GM23338 (cell line): ENCODE data around the gene TRMT6. TPM values are rescaled to one million over a fixed set of nuclear protein-coding genes. Genes with fewer than 3 reads are reported as not detected.

Experiments
- ATAC-seq: fragments of 200-7000 bp; cut with Tn5 transposase; 3 replicates; pipeline ENCODE4 v1.9.1; 2020
- DNase-seq: peaks from one replicate; pipeline ENCODE4 v3.0.0-alpha.2; 2015; ENCODE audit warnings: low spot score
- H2AFZ ChIP-seq: fragments of 200-600 bp; sonication (generic); 2 replicates; pipeline ENCODE4 v1.8.0; 2016; ENCODE audit warnings: antibody characterized with exemption, mild to moderate bottlenecking, moderate library complexity
- H3F3A ChIP-seq: fragments of 200-600 bp; sonication (generic); replicated peaks from 2 replicates; pipeline ENCODE4 v1.8.0; 2017; ENCODE audit warnings: antibody characterized with exemption, mixed run types, low read depth
- H3K27ac ChIP-seq: fragments of 200-600 bp; sonication (generic); 2 replicates; pipeline ENCODE4 v1.6.1; 2016; ENCODE audit warnings: low read depth
- H3K27me3 ChIP-seq: fragments of 200-600 bp; sonication (generic); 2 replicates; pipeline ENCODE4 v1.8.0; 2016; ENCODE audit warnings: mild to moderate bottlenecking, mixed run types, moderate library complexity; ENCODE audit not compliant: insufficient read depth
- H3K36me3 ChIP-seq: fragments of 200-600 bp; sonication (generic); 2 replicates; pipeline ENCODE4 v1.8.0; 2016; ENCODE audit warnings: mild to moderate bottlenecking; ENCODE audit not compliant: insufficient read depth
- H3K4me1 ChIP-seq: fragments of 200-600 bp; sonication (generic); 2 replicates; pipeline ENCODE4 v1.8.0; 2016; ENCODE audit warnings: mild to moderate bottlenecking, moderate library complexity; ENCODE audit not compliant: insufficient read depth
- H3K4me2 ChIP-seq: fragments of 200-600 bp; sonication (generic); 2 replicates; pipeline ENCODE4 v1.7.1; 2017; ENCODE audit warnings: mixed run types
- H3K4me3 ChIP-seq: fragments of 200-600 bp; sonication (generic); 2 replicates; pipeline ENCODE4 v1.6.1; 2016; ENCODE audit warnings: mixed run types
- H3K79me2 ChIP-seq: fragments of 200-600 bp; sonication (generic); replicated peaks from 2 replicates; pipeline ENCODE4 v1.8.0; 2017; ENCODE audit warnings: mild to moderate bottlenecking; ENCODE audit not compliant: insufficient read depth
- H3K9me2 ChIP-seq: fragments of 200-600 bp; sonication (generic); 2 replicates; pipeline ENCODE4 v1.8.0; 2017; ENCODE audit not compliant: insufficient read depth
- H4K20me1 ChIP-seq: fragments of 200-600 bp; sonication (generic); replicated peaks from 2 replicates; pipeline ENCODE4 v1.8.0; 2017; ENCODE audit warnings: mild to moderate bottlenecking; ENCODE audit not compliant: insufficient read depth
- H3K27ac Mint-ChIP-seq: 2 replicates; pipeline ENCODE4 v1.8.0; 2020; ENCODE audit warnings: inconsistent platforms, mild to moderate bottlenecking, moderate library complexity, mixed read lengths
- H3K27me3 Mint-ChIP-seq: 3 replicates; pipeline ENCODE4 v1.8.0; 2022; ENCODE audit warnings: low read depth, mild to moderate bottlenecking, moderate library complexity, mixed read lengths, inconsistent platforms; ENCODE audit not compliant: insufficient read depth, poor library complexity
- H3K36me3 Mint-ChIP-seq: 3 replicates; pipeline ENCODE4 v1.8.0; 2021; ENCODE audit warnings: low read depth, mild to moderate bottlenecking, inconsistent platforms, moderate library complexity, mixed read lengths
- H3K4me1 Mint-ChIP-seq: 3 replicates; pipeline ENCODE4 v1.8.0; 2020; ENCODE audit warnings: mild to moderate bottlenecking, inconsistent platforms, mixed read lengths
- H3K4me3 Mint-ChIP-seq: 3 replicates; pipeline ENCODE4 v1.8.0; 2021; ENCODE audit warnings: moderate library complexity, mild to moderate bottlenecking, inconsistent platforms, mixed read lengths
- H3K9me3 Mint-ChIP-seq: 3 replicates; pipeline ENCODE4 v1.8.0; 2020; ENCODE audit warnings: moderate library complexity, mild to moderate bottlenecking, inconsistent platforms, mixed read lengths
- EZH2phosphoT487 ChIP-seq: fragments of 200-600 bp; sonication (generic); IDR thresholded peaks from one replicate; pipeline ENCODE4 v1.8.1; 2018; ENCODE audit warnings: antibody characterized with exemption; ENCODE audit not compliant: unreplicated experiment
- JUNB ChIP-seq: IDR thresholded peaks from one replicate; pipeline ENCODE4 v1.6.1; 2016; ENCODE audit warnings: antibody characterized with exemption; ENCODE audit not compliant: unreplicated experiment
- NANOG ChIP-seq: IDR thresholded peaks from 2 replicates; pipeline ENCODE4 v1.6.1; 2016; ENCODE audit warnings: antibody characterized with exemption, borderline replicate concordance
- POLR2AphosphoS5 ChIP-seq: IDR thresholded peaks from 2 replicates; pipeline ENCODE4 v1.6.1; 2016; ENCODE audit warnings: antibody characterized with exemption, low read depth
- polyA plus RNA-seq: library from polyadenylated mRNA; unstranded; fragments of >200 nt; fragmentation: Nextera tagmentation; extraction: Ambion mirVana; gene quantifications from 2 replicates; pipeline ENCODE4 v1.2.1, GENCODE V29; 2016
- total RNA-seq: library from RNA; depleted of rRNA; stranded (reverse); fragments of >200 nt; shearing (Covaris generic); gene quantifications from 2 replicates; pipeline ENCODE4 v1.2.3, GENCODE V29; 2014
- TF ChIP-seq, protein P1 (sequence below), 2 experiments: fragments of 200-600 bp in 1 of 2; sonication (generic) in 1 of 2; conservative IDR thresholded peaks; 2 replicates each; pipeline versions ENCODE4 v1.5.1 to v1.6.1; 2016 to 2017; ENCODE audit warnings: antibody characterized with exemption in 2 of 2, low read depth in 2 of 2, mild to moderate bottlenecking in 2 of 2, moderate library complexity in 1 of 2
- TF ChIP-seq, protein P2 (sequence below): IDR thresholded peaks from 2 replicates; pipeline ENCODE4 v1.6.1; 2016; ENCODE audit warnings: antibody characterized with exemption
- TF ChIP-seq, protein P3 (sequence below): IDR thresholded peaks from one replicate; pipeline ENCODE4 v1.6.1; 2018; ENCODE audit warnings: antibody characterized with exemption; ENCODE audit not compliant: unreplicated experiment
- TF ChIP-seq, protein P4 (sequence below): fragments of 250-450 bp; sonication (Bioruptor Pico); IDR thresholded peaks from 2 replicates; pipeline ENCODE4 v1.5.0; 2020; ENCODE audit warnings: mild to moderate bottlenecking, moderate library complexity

TRMT6 gene
- total and polyA plus RNA-seq, 2 experiments from 2014 or later = 15.5 to 26.3 TPM

DNA sequence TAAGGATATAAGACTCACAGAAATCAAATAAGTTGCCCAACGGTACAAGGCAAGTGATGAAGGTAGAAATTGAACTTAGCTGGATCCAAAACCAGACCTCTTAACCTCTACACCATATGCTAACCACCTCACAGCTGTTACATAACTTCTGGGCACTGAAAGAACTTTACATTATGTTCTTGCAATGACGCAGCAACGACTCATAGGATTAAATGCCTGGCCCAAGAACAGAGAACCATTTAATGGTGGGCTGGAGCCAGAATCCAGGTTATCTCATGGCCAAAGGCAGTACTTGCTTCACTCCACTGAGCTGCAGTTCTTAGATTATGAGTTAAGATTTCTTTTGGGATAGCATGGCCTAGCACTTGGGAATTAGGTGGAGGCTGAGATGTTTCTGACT is 4.4 kb downstream of the TRMT6 start (continued):
- TF ChIP-seq, protein P1, sequence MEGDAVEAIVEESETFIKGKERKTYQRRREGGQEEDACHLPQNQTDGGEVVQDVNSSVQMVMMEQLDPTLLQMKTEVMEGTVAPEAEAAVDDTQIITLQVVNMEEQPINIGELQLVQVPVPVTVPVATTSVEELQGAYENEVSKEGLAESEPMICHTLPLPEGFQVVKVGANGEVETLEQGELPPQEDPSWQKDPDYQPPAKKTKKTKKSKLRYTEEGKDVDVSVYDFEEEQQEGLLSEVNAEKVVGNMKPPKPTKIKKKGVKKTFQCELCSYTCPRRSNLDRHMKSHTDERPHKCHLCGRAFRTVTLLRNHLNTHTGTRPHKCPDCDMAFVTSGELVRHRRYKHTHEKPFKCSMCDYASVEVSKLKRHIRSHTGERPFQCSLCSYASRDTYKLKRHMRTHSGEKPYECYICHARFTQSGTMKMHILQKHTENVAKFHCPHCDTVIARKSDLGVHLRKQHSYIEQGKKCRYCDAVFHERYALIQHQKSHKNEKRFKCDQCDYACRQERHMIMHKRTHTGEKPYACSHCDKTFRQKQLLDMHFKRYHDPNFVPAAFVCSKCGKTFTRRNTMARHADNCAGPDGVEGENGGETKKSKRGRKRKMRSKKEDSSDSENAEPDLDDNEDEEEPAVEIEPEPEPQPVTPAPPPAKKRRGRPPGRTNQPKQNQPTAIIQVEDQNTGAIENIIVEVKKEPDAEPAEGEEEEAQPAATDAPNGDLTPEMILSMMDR (conservative IDR thresholded peaks at IDR 0.05; ENCODE audit: low read depth in 2 of 2) = no peak
- TF ChIP-seq, protein P2, sequence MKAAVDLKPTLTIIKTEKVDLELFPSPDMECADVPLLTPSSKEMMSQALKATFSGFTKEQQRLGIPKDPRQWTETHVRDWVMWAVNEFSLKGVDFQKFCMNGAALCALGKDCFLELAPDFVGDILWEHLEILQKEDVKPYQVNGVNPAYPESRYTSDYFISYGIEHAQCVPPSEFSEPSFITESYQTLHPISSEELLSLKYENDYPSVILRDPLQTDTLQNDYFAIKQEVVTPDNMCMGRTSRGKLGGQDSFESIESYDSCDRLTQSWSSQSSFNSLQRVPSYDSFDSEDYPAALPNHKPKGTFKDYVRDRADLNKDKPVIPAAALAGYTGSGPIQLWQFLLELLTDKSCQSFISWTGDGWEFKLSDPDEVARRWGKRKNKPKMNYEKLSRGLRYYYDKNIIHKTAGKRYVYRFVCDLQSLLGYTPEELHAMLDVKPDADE = no peak
- TF ChIP-seq NANOG (no peak), JUNB (no peak)
- TF ChIP-seq, protein P3, sequence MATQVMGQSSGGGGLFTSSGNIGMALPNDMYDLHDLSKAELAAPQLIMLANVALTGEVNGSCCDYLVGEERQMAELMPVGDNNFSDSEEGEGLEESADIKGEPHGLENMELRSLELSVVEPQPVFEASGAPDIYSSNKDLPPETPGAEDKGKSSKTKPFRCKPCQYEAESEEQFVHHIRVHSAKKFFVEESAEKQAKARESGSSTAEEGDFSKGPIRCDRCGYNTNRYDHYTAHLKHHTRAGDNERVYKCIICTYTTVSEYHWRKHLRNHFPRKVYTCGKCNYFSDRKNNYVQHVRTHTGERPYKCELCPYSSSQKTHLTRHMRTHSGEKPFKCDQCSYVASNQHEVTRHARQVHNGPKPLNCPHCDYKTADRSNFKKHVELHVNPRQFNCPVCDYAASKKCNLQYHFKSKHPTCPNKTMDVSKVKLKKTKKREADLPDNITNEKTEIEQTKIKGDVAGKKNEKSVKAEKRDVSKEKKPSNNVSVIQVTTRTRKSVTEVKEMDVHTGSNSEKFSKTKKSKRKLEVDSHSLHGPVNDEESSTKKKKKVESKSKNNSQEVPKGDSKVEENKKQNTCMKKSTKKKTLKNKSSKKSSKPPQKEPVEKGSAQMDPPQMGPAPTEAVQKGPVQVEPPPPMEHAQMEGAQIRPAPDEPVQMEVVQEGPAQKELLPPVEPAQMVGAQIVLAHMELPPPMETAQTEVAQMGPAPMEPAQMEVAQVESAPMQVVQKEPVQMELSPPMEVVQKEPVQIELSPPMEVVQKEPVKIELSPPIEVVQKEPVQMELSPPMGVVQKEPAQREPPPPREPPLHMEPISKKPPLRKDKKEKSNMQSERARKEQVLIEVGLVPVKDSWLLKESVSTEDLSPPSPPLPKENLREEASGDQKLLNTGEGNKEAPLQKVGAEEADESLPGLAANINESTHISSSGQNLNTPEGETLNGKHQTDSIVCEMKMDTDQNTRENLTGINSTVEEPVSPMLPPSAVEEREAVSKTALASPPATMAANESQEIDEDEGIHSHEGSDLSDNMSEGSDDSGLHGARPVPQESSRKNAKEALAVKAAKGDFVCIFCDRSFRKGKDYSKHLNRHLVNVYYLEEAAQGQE = no peak

DNA sequence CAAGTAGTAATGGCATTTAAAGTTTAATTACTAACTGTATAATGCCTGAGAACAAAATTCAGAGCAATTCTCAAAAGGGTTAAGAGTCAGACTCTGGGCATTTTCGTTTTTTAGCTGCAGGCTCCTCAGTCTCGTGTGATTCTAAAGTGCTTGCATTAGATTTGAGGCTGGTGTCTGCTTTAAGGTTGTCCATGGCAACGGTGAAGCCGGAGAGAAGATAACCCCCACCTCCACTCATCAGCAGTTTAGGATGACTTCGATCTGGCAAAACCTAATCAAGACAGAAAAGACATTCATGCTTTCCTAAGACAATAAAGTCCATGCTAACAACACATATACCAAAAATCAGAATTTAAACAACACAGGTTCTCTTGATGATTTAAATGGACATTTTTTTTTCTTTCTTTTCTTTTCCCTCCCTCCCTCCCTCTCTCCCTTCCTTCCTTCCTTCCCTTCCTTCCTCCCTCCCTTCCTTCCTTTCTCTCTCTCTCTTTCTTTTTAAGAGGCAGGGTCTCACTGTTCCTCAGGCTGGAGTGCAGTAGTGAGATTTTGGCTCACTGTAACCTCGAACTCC is 11.8 kb downstream of the TRMT6 start:
- Mint-ChIP-seq H3K4me1 (no peaks in the 10 kb centered on the region), H3K9me3 (no peaks in the 10 kb centered on the region; the same call in 2 of the 3 replicates), H3K27me3 (no peaks in the 10 kb centered on the region), H3K4me3 (no peak overlapping the region), H3K27ac (no peak overlapping the region), H3K36me3 (peaks cover 46% of the 10 kb centered on the region)
- no peak for ATAC-seq
- no peak overlapping the region for H3K27ac ChIP-seq
- TF ChIP-seq POLR2AphosphoS5 (no peak), EZH2phosphoT487 (no peak), JUNB (no peak)
- TF ChIP-seq, protein P4, sequence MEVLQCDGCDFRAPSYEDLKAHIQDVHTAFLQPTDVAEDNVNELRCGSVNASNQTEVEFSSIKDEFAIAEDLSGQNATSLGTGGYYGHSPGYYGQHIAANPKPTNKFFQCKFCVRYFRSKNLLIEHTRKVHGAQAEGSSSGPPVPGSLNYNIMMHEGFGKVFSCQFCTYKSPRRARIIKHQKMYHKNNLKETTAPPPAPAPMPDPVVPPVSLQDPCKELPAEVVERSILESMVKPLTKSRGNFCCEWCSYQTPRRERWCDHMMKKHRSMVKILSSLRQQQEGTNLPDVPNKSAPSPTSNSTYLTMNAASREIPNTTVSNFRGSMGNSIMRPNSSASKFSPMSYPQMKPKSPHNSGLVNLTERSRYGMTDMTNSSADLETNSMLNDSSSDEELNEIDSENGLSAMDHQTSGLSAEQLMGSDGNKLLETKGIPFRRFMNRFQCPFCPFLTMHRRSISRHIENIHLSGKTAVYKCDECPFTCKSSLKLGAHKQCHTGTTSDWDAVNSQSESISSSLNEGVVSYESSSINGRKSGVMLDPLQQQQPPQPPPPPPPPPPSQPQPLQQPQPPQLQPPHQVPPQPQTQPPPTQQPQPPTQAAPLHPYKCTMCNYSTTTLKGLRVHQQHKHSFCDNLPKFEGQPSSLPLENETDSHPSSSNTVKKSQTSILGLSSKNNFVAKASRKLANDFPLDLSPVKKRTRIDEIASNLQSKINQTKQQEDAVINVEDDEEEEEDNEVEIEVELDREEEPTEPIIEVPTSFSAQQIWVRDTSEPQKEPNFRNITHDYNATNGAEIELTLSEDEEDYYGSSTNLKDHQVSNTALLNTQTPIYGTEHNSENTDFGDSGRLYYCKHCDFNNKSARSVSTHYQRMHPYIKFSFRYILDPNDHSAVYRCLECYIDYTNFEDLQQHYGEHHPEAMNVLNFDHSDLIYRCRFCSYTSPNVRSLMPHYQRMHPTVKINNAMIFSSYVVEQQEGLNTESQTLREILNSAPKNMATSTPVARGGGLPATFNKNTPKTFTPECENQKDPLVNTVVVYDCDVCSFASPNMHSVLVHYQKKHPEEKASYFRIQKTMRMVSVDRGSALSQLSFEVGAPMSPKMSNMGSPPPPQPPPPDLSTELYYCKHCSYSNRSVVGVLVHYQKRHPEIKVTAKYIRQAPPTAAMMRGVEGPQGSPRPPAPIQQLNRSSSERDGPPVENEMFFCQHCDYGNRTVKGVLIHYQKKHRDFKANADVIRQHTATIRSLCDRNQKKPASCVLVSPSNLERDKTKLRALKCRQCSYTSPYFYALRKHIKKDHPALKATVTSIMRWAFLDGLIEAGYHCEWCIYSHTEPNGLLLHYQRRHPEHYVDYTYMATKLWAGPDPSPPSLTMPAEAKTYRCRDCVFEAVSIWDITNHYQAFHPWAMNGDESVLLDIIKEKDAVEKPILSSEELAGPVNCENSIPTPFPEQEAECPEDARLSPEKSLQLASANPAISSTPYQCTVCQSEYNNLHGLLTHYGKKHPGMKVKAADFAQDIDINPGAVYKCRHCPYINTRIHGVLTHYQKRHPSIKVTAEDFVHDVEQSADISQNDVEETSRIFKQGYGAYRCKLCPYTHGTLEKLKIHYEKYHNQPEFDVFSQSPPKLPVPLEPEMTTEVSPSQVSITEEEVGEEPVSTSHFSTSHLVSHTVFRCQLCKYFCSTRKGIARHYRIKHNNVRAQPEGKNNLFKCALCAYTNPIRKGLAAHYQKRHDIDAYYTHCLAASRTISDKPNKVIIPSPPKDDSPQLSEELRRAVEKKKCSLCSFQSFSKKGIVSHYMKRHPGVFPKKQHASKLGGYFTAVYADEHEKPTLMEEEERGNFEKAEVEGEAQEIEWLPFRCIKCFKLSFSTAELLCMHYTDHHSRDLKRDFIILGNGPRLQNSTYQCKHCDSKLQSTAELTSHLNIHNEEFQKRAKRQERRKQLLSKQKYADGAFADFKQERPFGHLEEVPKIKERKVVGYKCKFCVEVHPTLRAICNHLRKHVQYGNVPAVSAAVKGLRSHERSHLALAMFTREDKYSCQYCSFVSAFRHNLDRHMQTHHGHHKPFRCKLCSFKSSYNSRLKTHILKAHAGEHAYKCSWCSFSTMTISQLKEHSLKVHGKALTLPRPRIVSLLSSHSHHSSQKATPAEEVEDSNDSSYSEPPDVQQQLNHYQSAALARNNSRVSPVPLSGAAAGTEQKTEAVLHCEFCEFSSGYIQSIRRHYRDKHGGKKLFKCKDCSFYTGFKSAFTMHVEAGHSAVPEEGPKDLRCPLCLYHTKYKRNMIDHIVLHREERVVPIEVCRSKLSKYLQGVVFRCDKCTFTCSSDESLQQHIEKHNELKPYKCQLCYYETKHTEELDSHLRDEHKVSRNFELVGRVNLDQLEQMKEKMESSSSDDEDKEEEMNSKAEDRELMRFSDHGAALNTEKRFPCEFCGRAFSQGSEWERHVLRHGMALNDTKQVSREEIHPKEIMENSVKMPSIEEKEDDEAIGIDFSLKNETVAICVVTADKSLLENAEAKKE (CRISPR knock-in tag) = no peak
- TF ChIP-seq, protein P2 = no peak
- H3K36me3 ChIP-seq = peaks cover 39% of the 10 kb centered on the region
- H4K20me1 ChIP-seq = peaks cover 7% of the 10 kb centered on the region; the same call in 1 of the 2 replicates
- no peaks in the 10 kb centered on the region for H3K9me2 ChIP-seq
- no peak overlapping the region for H3K4me3 ChIP-seq
- H3K79me2 ChIP-seq = no peaks in the 10 kb centered on the region
- no peak for DNase-seq
- no peaks in the 10 kb centered on the region for H3K4me1 ChIP-seq
- no peaks in the 10 kb centered on the region for H3F3A ChIP-seq
- no peak overlapping the region for H3K4me2 ChIP-seq
- H3K27me3 ChIP-seq = no peaks in the 10 kb centered on the region
- no peak overlapping the region for H2AFZ ChIP-seq
